Measurements from ENCODE around the gene DUSP23.

Gene DUSP23

GRCh38 chr1:159750621-159751020 lies 30.1 kb upstream of the DUSP23 start:
- H3K27ac ChIP-seq: no peak overlapping the region
- no peak for TF ChIP-seq CTCF (conservative IDR thresholded peaks at IDR 0.05)

GRCh38 chr1:159751031-159751430 lies 29.7 kb upstream of the DUSP23 start:
- no peak for TF ChIP-seq CTCF (conservative IDR thresholded peaks at IDR 0.05)
- H3K27ac ChIP-seq: no peak overlapping the region

- TF ChIP-seq CTCF (conservative IDR thresholded peaks at IDR 0.05): no peak
These were observed 28.6 kb upstream of the DUSP23 start for GRCh38 chr1:159752135-159752580.

GRCh38 chr1:159753386-159753785 lies 27.4 kb upstream of the DUSP23 start:
- H3K27ac ChIP-seq: no peak overlapping the region
- no peak for TF ChIP-seq CTCF (conservative IDR thresholded peaks at IDR 0.05)

More at GRCh38 chr1:159752135-159752580, 28.6 kb upstream of the DUSP23 start:
- no peak overlapping the region for H3K27ac ChIP-seq

- no peak for TF ChIP-seq CTCF (conservative IDR thresholded peaks at IDR 0.05)
- no peak overlapping the region for H3K27ac ChIP-seq
These were observed 25.2 kb upstream of the DUSP23 start for GRCh38 chr1:159755451-159756007.

GRCh38 chr1:159756397-159756796 lies 24.4 kb upstream of the DUSP23 start:
- H3K27ac ChIP-seq: no peak overlapping the region
- no peak for TF ChIP-seq CTCF (conservative IDR thresholded peaks at IDR 0.05)

GRCh38 chr1:159763686-159764085 lies 17.1 kb upstream of the DUSP23 start:
- TF ChIP-seq CTCF (conservative IDR thresholded peaks at IDR 0.05): no peak
- no peak overlapping the region for H3K27ac ChIP-seq
